Caco-2 (cell line): ENCODE results near the gene SRMS. TPM values are rescaled to one million over a fixed set of nuclear protein-coding genes. Genes with fewer than 3 reads are reported as not detected.

ENCODE experiments used
- BruUV-seq: library from RNA; stranded (reverse); fragments of 400-500 nt; replicated peaks from 2 replicates; lab custom pipeline; 2021; lab: Mats Ljungman, UMichigan
- CTCF ChIA-PET: fragments of 300-600 bp; sonication (Branson Sonifier 250); formaldehyde crosslinking; loops from one replicate; lab custom pipeline; 2022; ENCODE audit warnings: antibody characterized with exemption; lab: Charles Lee
- POLR2A ChIA-PET: fragments of 300-600 bp; sonication (Branson Sonifier 250); formaldehyde crosslinking; loops from one replicate; lab custom pipeline; 2022; ENCODE audit warnings: antibody characterized with exemption; lab: Charles Lee
- DNase-seq, 2 experiments: peaks; one replicate each; pipeline versions ENCODE4 v3.0.0 to v3.0.0-alpha.2; 2020 to 2022
- H3K27me3 ChIP-seq: replicated peaks from 2 replicates; pipeline ENCODE4 v1.6.0; 2011; ENCODE audit warnings: low read length; ENCODE audit not compliant: control insufficient read depth, insufficient read depth
- H3K36me3 ChIP-seq: 2 replicates; pipeline ENCODE4 v1.5.1; 2011; ENCODE audit warnings: low read length; ENCODE audit not compliant: control insufficient read depth, insufficient read depth
- H3K4me1 ChIP-seq: fragments of 250-450 bp; sonication (Bioruptor Pico); 2 replicates; pipeline ENCODE4 v1.5.1; 2020; ENCODE audit warnings: mild to moderate bottlenecking
- H3K4me3 ChIP-seq: 2 replicates; pipeline ENCODE4 v1.5.1; 2011; ENCODE audit warnings: low read depth, mild to moderate bottlenecking, control low read depth, low read length
- H3K9me3 ChIP-seq: fragments of 250-450 bp; sonication (Bioruptor Pico); 2 replicates; pipeline ENCODE4 v1.5.1; 2020; ENCODE audit warnings: mild to moderate bottlenecking, moderate library complexity
- H3K27ac Mint-ChIP-seq: one replicate; pipeline ENCODE4 v1.8.0; 2022; ENCODE audit warnings: mixed read lengths; ENCODE audit not compliant: unreplicated experiment
- H3K27me3 Mint-ChIP-seq: one replicate; pipeline ENCODE4 v1.8.0; 2022; ENCODE audit warnings: mixed read lengths; ENCODE audit not compliant: insufficient read depth, unreplicated experiment
- H3K36me3 Mint-ChIP-seq: one replicate; pipeline ENCODE4 v1.8.0; 2022; ENCODE audit warnings: mild to moderate bottlenecking, mixed read lengths; ENCODE audit not compliant: insufficient read depth, unreplicated experiment
- H3K4me1 Mint-ChIP-seq: one replicate; pipeline ENCODE4 v1.8.0; 2022; ENCODE audit warnings: low read depth, mixed read lengths; ENCODE audit not compliant: unreplicated experiment
- H3K4me3 Mint-ChIP-seq: one replicate; pipeline ENCODE4 v1.8.0; 2022; ENCODE audit warnings: mild to moderate bottlenecking, moderate library complexity, mixed read lengths; ENCODE audit not compliant: unreplicated experiment
- H3K9me3 Mint-ChIP-seq: one replicate; pipeline ENCODE4 v1.8.0; 2022; ENCODE audit warnings: mixed read lengths; ENCODE audit not compliant: unreplicated experiment
- CTCF ChIP-seq, 2 experiments: fragments of 200-600 bp in 1 of 2; IDR thresholded peaks; 1 replicate in 1 of 2; 2 replicates in 1 of 2; pipeline versions ENCODE4 v1.5.1 to v1.8.0; 2011 to 2022; ENCODE audit warnings: antibody characterized with exemption in 1 of 2, control low read depth in 1 of 2, inconsistent platforms in 1 of 2, low read depth in 1 of 2, low read length in 1 of 2, mild to moderate bottlenecking in 1 of 2, moderate library complexity in 1 of 2; ENCODE audit not compliant: insufficient read depth in 1 of 2, severe bottlenecking in 1 of 2, unreplicated experiment in 1 of 2
- intact Hi-C: fragments of 100-400 bp; cut with micrococcal nuclease; formaldehyde crosslinking; loops from one replicate; pipeline ENCODE4 v1.10.0; 2022; ENCODE audit not compliant: unreplicated experiment
- total RNA-seq: library from RNA; stranded (reverse); gene quantifications from 2 replicates; pipeline ENCODE4 v1.2.3, GENCODE V29; 2022

Gene SRMS
- total RNA-seq, 1 experiment from 2014 or later = not detected

- DNase-seq = no peak
- H3K36me3 Mint-ChIP-seq = peaks cover 5% of the 10 kb centered on the region
- Histone ChIP-seq H3K4me3 (no peak overlapping the region), H3K27me3 (no peaks in the 10 kb centered on the region), H3K36me3 (no peaks in the 10 kb centered on the region), H3K4me1 (peaks cover 15% of the 10 kb centered on the region), H3K9me3 (peaks cover 4% of the 10 kb centered on the region)
- no peak overlapping the region for H3K27ac Mint-ChIP-seq
- intact Hi-C loops = no loop called here
- no peaks in the 10 kb centered on the region for H3K27me3 Mint-ChIP-seq
- no peaks in the 10 kb centered on the region for H3K9me3 Mint-ChIP-seq
- no peak for TF ChIP-seq CTCF (IDR thresholded peaks at IDR 0.05; ENCODE audit: insufficient read depth in 1 of 2, low read depth in 1 of 2, low read length in 1 of 2, severe bottlenecking in 1 of 2, unreplicated experiment in 1 of 2)
- CTCF ChIA-PET = interaction anchor here (0.7 to 1.1 kb wide), 2 partner anchors 11 to 12 kb away, joined by 4 to 5 read pairs; no protein-coding TSS in a partner anchor
- H3K4me3 Mint-ChIP-seq = no peak overlapping the region
- H3K4me1 Mint-ChIP-seq = peaks cover 9% of the 10 kb centered on the region
- BruUV-seq = no TSS peak
- POLR2A ChIA-PET = no interaction called here
Observed at GRCh38 chr20:63549679-63550282, 2.2 kb upstream of the SRMS start.

GRCh38 chr20:63549019-63549418, 1.5 kb upstream of the SRMS start:
- Mint-ChIP-seq H3K27me3 (no peaks in the 10 kb centered on the region), H3K9me3 (no peaks in the 10 kb centered on the region), H3K36me3 (no peaks in the 10 kb centered on the region), H3K27ac (no peak overlapping the region), H3K4me1 (peaks cover 15% of the 10 kb centered on the region), H3K4me3 (no peak overlapping the region)
- no peak for TF ChIP-seq CTCF (IDR thresholded peaks at IDR 0.05; ENCODE audit: insufficient read depth in 1 of 2, low read depth in 1 of 2, low read length in 1 of 2, severe bottlenecking in 1 of 2, unreplicated experiment in 1 of 2)
- intact Hi-C loops = no loop called here
- POLR2A ChIA-PET = no interaction called here
- Histone ChIP-seq H3K27me3 (no peaks in the 10 kb centered on the region), H3K9me3 (peaks cover 4% of the 10 kb centered on the region), H3K4me3 (no peak overlapping the region), H3K36me3 (no peaks in the 10 kb centered on the region), H3K4me1 (peaks cover 23% of the 10 kb centered on the region)
- no peak for DNase-seq
- BruUV-seq = no TSS peak
- CTCF ChIA-PET = interaction anchor here (1.1 kb wide), 1 partner anchor 11 kb away, joined by 4 read pairs; no protein-coding TSS in a partner anchor

- TF ChIP-seq CTCF (IDR thresholded peaks at IDR 0.05; ENCODE audit: insufficient read depth in 1 of 2, low read depth in 1 of 2, low read length in 1 of 2, severe bottlenecking in 1 of 2, unreplicated experiment in 1 of 2) = no peak
- peaks cover 28% of the 10 kb centered on the region for H3K4me1 ChIP-seq
- BruUV-seq = no TSS peak
- H3K9me3 Mint-ChIP-seq = no peaks in the 10 kb centered on the region
- DNase-seq = no peak
- no peak overlapping the region for H3K27ac Mint-ChIP-seq
- peaks cover 4% of the 10 kb centered on the region for H3K9me3 ChIP-seq
- no peaks in the 10 kb centered on the region for H3K27me3 ChIP-seq
- intact Hi-C loops = no loop called here
- ChIA-PET CTCF (no interaction called here), POLR2A (no interaction called here)
- no peaks in the 10 kb centered on the region for H3K36me3 Mint-ChIP-seq
- H3K4me3 ChIP-seq = no peak overlapping the region
- H3K4me1 Mint-ChIP-seq = peaks cover 19% of the 10 kb centered on the region
- no peak overlapping the region for H3K4me3 Mint-ChIP-seq
- H3K36me3 ChIP-seq = no peaks in the 10 kb centered on the region
- no peaks in the 10 kb centered on the region for H3K27me3 Mint-ChIP-seq
Observed at GRCh38 chr20:63548542-63548941, 993 bp upstream of the SRMS start.
